Erythroblast (primary cell): Measurements from ENCODE around the gene ZBTB7A.

Experiments
- DNase-seq, 2 experiments: peaks; one replicate each; lab custom pipeline; 2025; lab: John Stamatoyannopoulos, UW
- GATA1 ChIP-seq: IDR thresholded peaks from 2 replicates; pipeline ENCODE4 v1.6.1; 2011; ENCODE audit warnings: low read depth, mild to moderate bottlenecking, control low read depth, low read length, moderate library complexity
- POLR2A ChIP-seq: IDR thresholded peaks from 2 replicates; pipeline ENCODE4 v1.6.1; 2011; ENCODE audit warnings: mild to moderate bottlenecking, low read length

Gene ZBTB7A

DNA sequence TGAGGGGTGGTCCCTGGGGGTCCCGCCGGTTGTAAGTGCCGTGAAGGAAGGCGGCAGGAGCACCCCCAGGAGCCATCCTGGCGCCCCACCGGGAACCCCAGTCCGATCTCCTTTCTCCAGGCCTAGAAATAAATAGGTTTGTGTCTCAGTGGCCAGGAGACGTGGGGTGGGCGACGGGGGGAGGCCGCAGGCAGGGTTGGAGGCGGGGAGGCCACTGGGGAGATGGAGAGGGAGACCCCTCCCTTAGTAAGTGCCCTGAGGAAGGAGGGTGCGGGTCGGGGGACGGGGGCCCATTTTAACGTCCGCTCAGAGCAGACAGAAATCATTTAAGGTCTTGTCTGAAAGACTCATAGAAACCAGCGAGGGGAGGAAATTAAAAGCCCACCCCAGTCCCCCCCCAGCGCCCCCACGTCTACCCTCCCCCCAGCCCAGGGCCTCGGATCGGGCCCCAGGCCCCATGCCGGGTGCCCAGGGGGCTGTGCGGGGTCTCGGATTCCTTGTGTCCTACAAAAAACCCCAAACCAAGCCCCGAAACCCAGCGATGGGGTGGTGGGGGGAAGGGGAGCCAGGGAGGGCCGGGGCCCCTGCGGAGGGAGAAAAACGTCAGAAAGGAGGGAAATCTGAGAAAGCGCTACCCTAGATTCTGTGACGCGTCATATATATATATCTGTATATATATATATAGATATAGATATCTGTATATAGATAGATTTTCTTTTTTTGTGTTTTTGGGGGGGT lies 19.6 kb downstream of the ZBTB7A start:
- no peak for DNase-seq
- TF ChIP-seq GATA1: no peak
- TF ChIP-seq POLR2A: no peak

- no peak for DNase-seq
- no peak for TF ChIP-seq GATA1
- TF ChIP-seq POLR2A: no peak
Measured at GRCh38 chr19:4046362-4046691, 20.4 kb downstream of the ZBTB7A start.

DNA sequence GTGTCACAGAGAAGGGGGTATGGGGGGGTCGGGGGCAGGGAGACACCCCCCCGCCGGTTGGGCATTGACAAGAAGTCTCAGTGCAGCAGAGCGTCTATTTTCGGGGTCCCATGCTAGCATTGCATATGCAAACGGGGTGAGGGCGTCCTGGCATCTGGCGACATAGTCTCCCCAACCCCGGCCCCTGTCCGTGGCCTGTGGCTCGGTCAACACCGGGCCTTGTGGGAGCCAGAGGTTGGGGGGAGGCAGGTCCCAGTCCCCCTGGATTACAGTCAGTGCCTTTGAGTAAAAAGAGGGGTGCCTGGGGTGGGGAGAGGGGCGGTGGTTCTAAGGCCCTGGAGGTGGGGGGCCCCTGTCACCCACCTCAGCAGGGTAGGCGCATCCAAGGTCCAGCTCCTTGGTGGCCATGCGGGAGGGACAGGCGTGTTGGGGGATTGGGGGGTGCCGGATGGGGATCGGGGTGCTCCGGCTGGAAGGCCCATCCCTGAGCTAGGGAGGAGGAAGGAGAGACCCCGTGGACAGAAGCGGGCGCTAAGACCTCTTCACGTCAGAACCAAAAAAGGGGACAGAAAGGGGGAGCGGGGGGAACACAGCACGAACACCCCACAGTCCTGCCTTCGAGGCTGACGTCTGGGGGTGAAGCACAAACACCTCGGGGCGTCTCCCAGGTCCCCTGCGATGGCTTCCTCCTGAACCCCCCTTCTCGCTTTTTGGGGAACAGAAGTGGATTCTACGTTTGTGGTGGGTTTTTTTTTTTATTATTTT lies 20.9 kb downstream of the ZBTB7A start:
- TF ChIP-seq GATA1 (no peak), POLR2A (no peak)
- no peak for DNase-seq

- DNase-seq: no peak
- TF ChIP-seq GATA1: no peak
- no peak for TF ChIP-seq POLR2A
Measured at GRCh38 chr19:4044990-4045465, 21.7 kb downstream of the ZBTB7A start.

DNA sequence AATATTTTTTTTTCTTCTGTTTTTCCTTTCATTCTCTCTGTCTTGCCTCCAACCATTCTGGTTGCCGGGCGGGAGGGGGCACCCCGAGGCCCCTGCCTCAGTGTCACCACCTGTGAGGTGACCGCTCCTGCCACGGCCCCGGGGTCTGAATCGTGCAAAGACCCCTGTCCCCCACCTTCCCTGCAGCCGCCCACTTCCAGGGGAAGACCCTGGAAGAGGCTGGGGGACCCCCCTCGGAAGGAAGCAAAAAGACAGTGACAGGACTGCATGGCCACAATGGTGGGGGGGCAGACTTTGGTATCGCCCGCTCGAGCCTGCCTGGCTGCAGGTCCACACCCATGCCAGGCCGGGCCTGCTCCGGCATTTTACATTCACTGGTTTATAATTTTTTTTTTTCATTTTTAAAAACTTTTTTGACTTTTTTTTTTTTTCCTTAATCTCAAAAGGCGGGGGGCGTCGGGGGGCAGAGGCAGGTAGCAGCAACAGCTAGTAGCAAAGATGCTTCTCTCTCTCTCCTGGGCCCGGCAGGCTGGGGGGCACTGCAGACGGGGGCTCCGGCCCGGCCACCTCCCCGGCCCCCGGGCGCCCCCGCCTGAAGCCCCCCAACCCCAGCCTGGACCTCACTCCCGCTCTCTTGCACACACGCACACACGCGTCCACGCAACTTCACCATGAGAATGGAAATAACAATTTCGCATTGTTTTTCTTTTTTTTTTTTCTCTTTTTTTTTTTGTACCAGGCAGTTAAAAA lies 22.6 kb downstream of the ZBTB7A start:
- TF ChIP-seq POLR2A (no peak), GATA1 (no peak)
- no peak for DNase-seq

- TF ChIP-seq GATA1 (no peak), POLR2A (no peak)
Measured at GRCh38 chr19:4043401-4043800, 23.3 kb downstream of the ZBTB7A start.

GRCh38 chr19:4042731-4043082 lies 24.0 kb downstream of the ZBTB7A start:
- TF ChIP-seq GATA1 (no peak), POLR2A (no peak)
- no peak for DNase-seq

More at GRCh38 chr19:4043401-4043800, 23.3 kb downstream of the ZBTB7A start:
- no peak for DNase-seq

- no peak for DNase-seq
- no peak for TF ChIP-seq POLR2A
- no peak for TF ChIP-seq GATA1
Measured at GRCh38 chr19:4042064-4042730, 24.5 kb downstream of the ZBTB7A start.

DNA sequence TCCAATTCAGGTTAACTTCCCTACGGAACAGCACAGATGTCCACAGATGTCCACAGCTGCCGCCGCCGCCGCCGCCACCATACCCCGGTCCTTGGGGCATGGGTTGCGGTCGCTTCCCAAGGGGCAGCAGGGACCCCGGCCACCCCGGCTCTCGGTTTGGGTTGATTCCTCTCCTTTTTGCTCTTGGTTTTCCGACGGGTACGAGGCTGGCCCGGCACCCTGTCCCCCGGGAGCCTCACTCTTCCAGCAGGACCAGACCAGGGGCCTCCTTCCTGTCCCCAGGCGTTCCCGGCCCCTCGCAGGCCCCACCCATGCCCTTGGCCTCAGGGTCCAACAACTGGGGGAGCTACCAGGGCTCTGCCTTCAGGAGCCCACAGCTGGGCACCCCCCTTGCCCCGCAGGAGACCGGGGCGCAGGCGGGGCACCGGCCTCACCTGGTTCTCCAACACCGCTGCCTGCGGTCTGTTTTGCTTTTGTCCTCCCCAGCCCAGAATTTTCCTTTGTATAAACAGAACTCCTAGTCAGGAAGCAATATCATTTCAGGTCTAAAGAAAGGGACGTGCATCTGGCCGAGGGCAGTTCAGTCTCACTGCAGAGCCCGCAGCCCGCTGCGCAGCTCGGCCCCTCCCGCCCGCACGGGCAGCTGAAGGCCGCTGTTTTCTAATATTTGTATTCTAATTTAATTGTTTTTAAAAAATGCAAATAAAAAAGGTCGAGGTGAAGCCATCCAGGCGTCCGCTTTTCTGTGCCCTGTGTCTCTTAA lies 27.9 kb downstream of the ZBTB7A start:
- DNase-seq: no peak
- TF ChIP-seq GATA1: no peak
- TF ChIP-seq POLR2A: no peak

- no peak for TF ChIP-seq POLR2A
- TF ChIP-seq GATA1: no peak
- no peak for DNase-seq
Measured at GRCh38 chr19:4038057-4038456, 28.6 kb downstream of the ZBTB7A start.

DNA sequence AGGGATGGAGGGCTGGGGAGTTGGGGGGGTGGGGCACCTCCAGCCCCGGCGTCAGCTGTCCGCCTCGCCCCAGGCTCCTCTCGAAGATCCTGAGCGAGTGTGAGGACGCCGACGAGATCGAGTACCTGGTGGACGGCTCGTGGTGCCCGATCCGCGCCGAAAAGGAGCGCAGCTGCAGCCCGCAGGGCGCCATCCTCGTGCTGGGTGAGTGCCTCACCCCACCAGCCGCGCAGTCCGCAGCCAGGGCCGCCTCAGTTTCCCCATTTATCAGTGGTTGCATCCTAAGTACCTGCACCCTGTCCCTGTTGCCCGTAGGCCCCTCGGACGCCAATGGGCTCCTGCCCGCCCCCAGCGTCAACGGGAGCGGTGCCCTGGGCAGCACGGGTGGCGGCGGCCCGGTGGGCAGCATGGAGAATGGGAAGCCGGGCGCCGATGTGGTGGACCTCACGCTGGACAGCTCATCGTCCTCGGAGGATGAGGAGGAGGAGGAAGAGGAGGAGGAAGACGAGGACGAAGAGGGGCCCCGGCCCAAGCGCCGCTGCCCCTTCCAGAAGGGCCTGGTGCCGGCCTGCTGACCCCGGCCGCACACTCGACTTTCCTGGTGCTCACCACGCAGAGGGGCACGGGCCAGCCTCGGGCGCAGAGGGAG lies 29.3 kb downstream of the ZBTB7A start:
- no peak for TF ChIP-seq GATA1
- no peak for TF ChIP-seq POLR2A
- no peak for DNase-seq

- DNase-seq: no peak
- no peak for TF ChIP-seq GATA1
- no peak for TF ChIP-seq POLR2A
Measured at GRCh38 chr19:4036576-4037300, 30.0 kb downstream of the ZBTB7A start.
